Smooth muscle cell of the brain vasculature (primary cell): ENCODE data around the gene SLC16A6.
A peak's percentile ranks its signal among the peaks of the same experiment; 100 is the strongest.
"Not testable (repeated sequence)": the region's sequence is repeated elsewhere in the genome, so short reads cannot be mapped to it uniquely, and the experiment has no call there.

ENCODE experiments used
- DNase-seq: peaks from one replicate; pipeline ENCODE4 v3.0.0-alpha.2; 2012; ENCODE audit warnings: low read depth, low spot score

SLC16A6 gene, protein sequence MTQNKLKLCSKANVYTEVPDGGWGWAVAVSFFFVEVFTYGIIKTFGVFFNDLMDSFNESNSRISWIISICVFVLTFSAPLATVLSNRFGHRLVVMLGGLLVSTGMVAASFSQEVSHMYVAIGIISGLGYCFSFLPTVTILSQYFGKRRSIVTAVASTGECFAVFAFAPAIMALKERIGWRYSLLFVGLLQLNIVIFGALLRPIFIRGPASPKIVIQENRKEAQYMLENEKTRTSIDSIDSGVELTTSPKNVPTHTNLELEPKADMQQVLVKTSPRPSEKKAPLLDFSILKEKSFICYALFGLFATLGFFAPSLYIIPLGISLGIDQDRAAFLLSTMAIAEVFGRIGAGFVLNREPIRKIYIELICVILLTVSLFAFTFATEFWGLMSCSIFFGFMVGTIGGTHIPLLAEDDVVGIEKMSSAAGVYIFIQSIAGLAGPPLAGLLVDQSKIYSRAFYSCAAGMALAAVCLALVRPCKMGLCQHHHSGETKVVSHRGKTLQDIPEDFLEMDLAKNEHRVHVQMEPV

DNA sequence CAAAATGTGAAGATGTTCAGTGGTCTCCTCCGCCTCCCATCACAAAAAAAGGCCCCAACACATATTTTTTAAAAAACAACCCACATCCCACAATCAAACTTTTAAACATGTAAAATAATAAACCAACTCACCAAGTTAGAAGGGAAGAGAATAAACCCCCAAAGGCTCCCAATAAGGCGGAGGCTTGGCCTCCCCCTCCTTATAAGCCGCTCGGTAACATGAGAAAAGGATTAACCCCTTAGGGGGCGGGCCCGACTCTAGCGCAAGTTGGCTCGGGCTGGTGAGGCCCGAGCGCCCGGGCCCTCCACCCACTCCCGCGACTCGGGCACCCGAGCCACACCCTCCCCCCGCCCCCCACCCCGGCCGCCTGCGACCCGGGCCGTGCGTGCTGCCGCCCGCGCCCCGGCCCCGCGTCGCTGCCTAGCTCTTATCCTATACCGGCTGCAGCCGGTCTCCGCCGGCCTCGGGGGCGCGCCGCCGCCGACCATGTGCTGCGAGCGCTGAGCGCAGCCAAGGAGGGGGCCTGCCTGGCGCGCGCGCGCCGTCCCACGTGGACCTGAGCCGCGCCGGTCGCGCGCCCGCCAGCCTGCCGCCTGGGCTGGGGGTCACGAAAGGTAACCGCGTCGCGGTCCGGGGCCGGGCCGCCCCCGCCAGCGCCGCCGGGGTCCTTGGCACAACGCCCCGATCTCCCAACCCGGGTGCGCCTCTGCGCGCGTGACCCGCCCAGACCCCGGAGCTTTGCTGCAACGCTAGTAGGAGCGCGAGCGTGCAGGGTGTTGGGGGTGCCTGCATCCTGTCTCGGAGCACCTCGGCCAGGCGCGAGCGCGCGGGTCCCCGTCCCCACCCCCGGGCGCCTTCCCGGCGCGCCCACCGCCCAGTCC is at the start of gene SLC16A6, which contains the start of gene ARSG:
SLC16A6 (minus strand) TSS at position 173 of the 881 bp plus-strand sequence. CDS start 12,807 bp downstream, outside the sequence.
ARSG (plus strand) TSS at position 541 of the 881 bp plus-strand sequence. CDS start 15,999 bp downstream, outside the sequence.
- peak; percentile 31 for DNase-seq

DNA sequence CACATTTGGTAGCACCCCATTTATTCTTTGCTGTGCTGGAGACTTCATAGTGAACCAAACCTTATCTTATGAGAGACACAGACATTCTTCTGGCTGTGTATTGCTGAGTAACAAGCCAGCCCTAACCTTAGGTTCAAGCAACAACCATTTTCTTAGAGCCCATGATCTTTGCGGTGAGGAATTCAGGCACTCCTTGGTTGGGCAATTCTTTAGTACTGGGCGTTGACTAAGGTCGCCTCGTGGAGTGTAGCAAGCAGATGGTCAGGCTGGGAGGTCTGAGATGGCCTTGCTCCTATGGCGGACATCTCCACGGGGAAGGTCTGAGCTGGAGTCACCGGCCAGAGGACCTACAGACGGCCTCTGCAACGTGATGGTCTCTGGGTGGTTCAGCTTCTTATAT is 43.5 kb upstream of the SLC16A6 start:
- no peak for DNase-seq

DNA sequence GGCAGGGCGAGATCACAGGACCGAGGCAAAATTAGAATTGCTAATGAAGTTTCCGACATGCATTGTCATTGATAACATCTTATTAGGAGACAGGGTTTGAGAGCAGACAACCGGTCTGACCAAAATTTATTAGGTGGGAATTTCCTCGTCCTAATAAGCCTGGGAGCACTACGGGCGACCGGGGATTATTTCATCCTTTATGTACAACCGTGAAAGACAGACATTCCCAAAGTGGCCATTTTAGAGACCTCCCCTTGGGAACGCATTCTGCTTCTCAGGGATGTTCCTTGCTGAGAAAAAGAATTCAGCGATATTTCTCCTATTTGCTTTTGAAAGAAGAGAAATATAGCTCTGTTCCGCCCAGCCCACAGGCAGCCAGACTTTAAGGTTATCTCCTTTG is 41.0 kb upstream of the SLC16A6 start:
- DNase-seq: not testable (repeated sequence)

DNA sequence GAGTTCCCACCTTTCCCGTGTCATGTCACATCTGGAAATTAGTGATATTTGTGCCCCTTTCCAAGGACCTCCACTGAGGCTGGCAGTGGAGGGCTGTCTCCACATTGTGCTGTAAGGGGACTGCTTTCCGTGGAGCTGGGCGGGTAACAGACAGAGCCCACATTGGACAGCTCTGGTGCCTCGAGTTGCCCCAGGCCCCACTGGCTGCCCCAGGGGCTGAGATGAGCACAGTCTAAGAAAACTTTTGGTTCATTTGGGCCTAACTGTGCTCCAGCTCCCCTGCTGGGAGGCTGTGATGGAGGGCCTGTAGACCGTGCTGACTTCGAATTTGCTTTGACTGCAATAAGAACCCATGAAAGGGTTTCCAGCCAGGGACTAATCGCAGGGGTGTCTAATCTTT is 38.4 kb upstream of the SLC16A6 start:
- no peak for DNase-seq

DNA sequence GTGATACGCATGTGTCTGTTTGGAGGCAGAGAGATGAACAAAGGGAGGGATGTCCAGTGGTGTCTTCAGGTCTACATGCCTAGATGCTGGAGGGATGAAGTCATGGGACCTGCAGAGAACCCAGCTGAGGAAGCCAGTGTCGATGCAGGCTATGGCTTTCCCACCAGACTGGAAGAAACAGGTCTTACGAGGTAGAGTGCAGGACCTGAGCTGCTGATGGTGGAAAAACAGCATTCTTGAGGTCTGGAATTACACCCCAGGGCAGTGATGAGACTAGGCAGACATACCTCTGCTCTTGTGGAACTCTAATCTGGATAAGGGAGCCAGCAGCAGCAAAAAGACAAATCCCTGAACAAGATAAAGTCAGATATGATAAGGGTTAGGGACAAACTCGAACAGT is 37.7 kb upstream of the SLC16A6 start:
- DNase-seq: no peak

DNA sequence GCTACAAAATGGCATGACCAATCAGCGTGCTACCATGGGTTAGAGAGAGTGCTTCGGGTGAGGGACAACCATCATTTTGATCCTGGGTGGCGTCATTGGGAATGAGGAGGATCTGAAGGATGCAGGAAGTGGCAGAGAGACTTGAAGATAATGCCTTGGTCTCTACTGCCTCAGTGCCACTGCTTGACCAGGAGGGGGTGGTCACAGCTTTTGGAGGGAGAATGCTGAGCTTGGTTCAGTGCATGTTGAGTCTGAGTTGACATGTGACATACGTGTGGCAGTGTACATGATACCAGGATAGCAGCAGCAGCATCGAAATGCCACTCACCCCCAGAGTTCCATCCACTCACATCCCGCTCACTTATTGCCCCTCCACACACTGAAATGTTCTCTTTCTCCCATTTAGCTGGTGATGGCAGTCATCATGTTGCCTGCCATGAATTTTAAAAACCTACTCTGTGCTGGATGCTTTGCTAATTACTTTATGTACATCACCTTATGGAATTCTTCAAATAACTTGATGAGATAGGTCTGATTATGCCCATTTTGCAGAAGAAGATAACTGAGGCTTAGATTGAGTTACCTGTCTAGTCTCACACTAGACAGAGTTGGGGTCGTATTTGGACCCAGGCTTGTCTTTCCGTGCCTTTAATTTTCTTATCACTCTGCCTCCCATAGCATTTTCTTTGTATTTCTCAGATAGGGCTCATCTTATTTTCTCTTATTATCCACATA is 37.1 kb upstream of the SLC16A6 start:
- no peak for DNase-seq

DNA sequence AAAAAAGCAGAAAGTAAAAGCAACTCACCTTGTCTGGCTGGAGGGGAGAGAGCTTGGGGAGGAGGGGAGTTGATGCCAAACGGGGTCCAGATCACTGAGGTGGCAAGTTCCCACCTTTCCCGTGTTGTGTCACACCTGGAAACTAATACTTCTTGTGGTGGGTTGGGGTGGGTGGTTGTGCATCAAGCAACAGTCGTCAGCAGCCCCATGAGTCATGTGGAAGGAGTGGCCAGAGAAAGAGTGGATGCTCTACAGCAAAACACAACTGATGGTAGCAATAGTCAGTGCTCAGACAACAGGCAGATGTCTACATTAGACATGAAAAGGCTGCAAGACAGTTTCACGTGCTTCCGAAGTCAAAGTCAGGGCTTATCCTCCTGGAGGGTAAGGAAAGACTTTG is 35.8 kb upstream of the SLC16A6 start:
- no peak for DNase-seq

DNA sequence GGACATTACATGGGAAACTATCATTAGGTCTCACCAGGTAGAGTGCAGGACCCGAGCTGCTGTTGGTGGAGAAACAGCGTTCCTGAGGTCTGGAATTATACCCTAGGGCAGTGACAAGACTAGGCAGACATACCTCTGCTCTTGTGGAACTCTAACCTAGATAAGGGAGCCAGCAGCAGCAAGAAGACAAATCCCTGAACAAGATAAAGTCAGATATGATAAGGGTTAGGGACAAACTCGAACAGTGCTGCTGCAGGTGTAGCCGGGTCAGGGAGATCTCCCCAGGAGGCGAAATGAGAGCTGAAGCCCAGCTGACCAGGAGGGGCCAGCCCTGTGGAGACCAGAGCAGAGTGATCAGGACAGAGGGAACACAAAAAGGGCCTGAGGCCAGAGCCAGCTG is 35.0 kb upstream of the SLC16A6 start:
- no peak for DNase-seq

DNA sequence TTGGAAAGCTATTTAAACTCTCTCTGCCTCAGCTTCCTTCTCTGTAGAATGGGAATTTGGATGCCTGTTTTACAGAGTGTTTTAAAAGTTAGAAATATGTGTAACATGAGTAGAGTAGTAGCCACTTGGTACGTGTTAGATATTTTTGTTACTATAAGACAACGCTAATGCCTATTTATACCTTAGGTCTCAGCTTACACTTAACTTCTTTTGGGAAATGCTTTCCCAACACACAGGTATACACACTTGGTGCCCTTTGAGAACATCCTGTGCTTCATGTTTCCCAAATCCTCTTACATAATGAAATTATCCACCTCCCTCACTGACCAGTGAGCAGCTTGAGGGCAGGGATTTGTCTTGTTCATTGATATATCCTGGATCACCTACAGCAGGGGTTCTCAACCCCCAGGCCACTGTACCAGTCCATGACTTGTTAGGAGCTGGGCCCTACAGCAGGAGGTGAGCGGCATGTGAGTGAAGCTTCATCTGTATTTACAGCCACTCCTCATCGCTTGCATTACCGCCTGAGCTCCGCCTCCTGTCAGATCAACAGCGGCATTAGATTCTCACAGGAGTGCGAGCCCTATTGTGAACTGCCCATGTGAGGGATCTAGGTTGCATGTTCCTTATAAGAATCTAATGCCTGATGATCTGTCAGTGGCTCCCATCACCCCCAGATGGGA is 33.9 kb upstream of the SLC16A6 start:
- DNase-seq: no peak

DNA sequence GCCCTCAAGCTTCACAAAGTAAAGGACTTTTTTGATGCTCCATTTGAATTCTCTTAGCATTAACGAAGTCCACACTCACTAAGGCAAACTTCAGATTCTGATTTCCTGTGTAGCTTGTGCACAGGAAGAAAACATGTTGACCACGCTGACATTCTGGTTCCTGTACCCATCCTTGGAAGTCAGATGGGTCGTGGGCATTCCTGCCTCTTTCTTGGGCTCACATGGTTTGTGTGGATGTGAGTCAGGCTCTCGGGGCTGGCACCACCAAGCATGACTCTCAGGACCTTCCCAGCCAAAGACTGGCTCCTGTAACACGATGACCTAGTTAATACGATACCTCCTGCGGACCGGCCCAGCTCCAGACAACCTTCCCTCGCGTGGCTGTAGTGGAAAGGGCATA is 33.2 kb upstream of the SLC16A6 start:
- DNase-seq: no peak

DNA sequence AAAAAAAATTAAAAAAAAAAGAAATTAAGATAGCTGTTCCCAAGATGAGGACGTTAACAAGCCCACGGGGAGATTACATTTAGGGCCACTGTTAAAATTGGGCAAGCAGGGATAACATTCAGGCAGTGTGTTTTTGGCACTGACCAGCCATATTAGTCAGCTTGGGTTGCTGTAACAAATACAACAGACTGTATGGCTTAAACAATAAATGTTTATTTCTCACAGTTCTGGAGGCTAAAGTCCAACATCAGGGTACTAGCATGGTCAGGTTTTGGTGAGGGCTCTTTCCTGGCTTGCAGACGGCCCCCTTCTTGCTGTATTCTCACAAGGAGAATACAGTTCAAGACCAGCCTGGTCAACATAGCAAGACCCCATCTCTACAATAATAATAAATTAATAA is 31.7 kb upstream of the SLC16A6 start:
- no peak for DNase-seq

DNA sequence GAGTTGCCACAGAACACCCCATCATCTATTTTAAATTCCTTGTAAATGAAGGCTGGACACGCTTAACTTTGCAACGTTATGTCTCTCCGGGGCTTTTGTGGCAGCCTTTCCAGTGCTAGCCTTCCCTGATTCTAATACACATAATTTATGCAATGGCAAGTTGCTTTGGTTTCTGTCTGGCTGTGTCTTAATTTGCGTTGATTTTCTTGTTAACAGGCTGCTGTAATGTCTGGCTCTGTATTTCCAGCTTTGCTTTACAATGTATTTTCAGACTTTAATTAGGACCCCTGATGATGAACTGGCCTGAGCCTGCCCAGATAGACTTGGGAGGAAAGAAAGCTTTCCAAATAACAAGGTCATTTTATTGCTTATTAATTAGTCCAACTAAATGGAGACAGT is 30.6 kb upstream of the SLC16A6 start:
- DNase-seq: no peak

DNA sequence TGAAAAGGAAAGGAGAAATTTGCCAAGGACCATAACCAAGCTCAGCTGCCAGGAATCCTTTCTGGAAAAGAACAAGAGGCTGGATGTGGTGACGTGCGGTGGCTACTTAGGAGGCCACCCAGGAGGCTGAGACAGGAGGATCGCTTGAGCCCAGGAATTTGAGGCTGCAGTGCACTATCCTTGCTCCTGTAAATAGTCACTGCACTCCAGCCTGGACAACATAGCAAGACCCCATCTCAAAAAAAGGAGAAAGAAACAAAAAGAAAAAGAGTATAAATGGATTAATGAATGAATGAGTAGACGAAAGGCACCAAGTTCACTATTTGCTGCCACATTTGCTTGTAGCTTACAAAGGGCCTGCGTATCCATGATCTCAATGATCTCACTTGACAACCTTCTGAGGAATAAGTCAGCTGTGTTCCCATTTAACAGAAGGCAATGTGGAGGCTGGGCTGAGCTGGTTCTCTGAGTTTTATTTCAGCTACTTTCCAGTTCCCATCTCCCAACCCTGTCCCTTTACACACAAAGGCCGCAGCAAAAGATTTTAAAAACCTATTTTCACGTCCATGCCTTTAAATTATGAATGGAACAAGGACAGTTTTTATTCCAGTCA is 30.1 kb upstream of the SLC16A6 start:
- no peak for DNase-seq

DNA sequence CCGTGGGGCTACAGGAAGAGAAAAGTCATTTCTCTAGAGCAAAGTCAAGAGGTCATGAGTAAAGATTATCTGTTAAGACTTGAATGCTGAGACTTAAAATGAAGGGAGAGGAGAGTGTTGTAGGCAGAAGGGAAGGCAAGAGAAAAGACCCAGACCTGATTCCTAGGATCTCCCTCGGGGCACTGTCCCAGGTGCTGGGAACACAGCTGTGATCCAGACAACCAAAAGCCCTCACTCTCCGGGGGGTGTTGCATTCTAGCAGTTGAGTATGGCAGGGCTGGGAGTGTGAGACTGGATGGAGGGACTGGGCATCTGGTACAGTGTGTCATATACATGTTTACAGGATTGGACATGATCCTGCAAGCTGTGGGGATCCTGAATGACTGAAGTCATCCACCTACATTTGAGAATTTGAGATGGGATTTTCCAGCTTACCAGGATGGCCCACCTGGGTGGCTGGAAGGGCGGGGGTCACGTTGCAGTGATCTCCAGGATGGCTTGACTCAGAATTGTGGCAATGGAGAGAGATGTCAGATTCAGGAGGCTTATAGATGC is 29.5 kb upstream of the SLC16A6 start:
- DNase-seq: no peak

DNA sequence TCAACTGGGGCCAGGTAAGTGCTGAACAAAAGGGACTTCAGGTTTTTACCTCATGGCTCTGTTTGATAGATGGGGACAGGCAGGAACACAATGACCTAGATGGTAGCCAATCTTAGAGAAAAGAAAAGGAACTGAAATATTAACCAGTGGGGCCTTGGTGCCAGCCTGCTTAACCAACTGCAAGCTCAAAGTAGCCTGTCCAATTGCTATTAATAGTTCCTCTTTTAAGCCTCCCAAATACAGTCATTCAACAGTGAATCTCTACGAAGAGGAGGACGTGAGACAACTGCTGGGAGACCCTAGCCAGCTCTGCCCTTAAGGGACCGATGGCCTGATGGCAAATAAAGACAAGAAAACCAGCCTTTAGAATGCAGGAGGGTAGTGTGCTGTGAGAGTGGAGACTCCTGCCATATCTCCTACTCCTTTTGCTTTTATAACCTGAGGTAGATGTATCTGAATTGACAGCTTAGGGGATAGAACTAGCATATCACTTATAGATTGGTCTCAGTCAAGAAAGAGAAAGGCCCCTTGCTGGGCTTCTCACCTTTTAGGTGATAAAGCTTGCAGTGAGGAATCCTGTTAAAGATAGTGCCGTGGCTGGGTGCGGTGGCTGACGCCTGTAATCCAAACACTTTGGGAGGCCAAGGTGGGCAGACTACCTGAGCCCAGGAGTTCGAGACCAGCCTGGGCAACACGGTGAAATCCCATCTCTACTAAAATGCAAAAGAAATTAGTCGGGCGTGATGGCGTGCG is 28.7 kb upstream of the SLC16A6 start:
- DNase-seq: no peak

DNA sequence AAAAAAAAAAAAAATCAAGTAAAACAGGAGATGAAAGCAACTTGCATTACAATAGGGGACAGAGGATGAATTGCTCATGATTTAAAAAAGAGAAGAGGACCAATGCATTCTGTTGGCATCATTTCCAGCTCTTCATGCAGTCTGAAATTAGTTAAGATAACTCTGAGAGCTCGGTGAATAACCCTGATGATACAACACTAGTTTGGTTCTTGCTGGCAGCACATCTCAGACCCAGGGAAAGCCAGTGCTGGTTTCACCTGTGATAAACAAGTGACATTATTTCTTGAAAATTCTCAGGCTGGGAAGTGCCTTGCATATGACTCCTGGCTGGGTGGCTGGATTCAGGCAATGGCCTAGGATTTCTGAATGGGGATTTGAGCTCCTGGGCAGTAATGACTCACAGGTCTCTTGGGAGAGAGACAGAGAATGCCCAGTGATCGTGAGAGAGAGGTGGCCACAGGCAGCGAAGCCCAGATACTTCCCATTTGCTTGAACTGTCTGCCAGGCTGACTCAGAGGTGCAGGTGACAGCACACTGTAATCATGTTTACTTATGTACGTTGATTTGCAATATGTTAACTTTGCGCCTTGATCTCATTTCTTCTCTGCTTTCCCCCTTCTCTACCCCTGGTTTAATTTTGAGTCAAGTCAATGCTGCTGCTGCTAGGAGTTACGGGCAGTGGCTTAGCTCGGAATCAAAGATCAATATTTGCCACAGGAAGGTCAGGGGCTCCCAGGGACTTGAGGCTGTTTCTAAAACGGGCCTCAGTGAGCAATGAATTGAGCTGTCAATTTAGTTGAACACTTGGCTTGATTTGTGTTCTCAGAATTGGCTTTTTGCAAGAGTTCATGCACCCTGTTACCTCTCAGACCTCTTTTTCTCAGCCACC is 27.4 kb upstream of the SLC16A6 start:
- no peak for DNase-seq

DNA sequence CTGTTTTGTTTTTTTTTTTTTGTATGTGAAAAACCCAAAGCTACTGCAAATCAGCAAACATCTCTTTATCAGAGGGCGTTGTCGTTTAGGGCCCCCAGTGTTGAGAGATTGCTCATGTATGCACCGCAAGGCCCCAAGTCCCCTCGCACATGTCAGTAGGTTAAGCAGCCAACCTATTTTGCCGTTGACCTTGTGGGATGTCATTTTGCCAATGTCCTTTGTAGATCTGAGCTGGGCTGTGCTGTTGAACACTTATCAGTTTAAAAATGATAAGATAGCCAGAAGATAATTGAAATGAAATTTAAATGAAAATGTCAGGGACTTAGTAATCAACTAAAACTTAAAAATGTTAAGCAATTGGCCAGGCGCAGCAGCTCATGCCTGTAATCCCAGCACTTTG is 26.5 kb upstream of the SLC16A6 start:
- no peak for DNase-seq

DNA sequence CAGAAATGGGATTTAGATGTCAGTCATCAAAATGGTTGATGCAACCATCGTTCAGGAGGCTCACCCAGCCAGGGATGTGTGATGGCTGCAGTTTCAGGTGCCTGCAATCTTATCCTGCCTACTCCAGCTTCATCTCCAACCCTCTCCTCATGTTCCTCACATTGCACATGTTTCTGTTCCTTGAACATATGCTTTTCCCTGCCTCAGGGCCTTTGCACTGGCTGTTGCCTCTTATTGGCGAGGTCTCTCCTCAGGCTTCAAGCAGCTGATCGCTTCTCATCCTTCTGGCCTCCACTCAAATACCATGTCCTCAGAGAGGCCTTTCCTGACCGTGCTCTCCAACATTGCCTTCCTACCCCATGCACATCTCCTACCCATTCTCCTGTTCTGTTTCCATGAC is 25.0 kb upstream of the SLC16A6 start:
- no peak for DNase-seq
